HL-60 (cell line): ENCODE results near the gene LIN7B.
"Not testable (repeated sequence)": the region's sequence is repeated elsewhere in the genome, so short reads cannot be mapped to it uniquely, and the experiment has no call there.

Experiments
- DNase-seq, 2 experiments: peaks; one replicate each; pipeline ENCODE4 v3.0.0-alpha.2; 2010 to 2020; ENCODE audit warnings: low read depth in 1 of 2, low spot score in 1 of 2
- H3K27ac ChIP-seq: fragments of 250-450 bp; sonication (Bioruptor Pico); replicated peaks from 2 replicates; pipeline ENCODE4 v1.5.1; 2020; ENCODE audit warnings: mild to moderate bottlenecking, moderate library complexity
- H3K27me3 ChIP-seq: fragments of 250-450 bp; sonication (Bioruptor Pico); 2 replicates; pipeline ENCODE4 v1.5.1; 2021; ENCODE audit warnings: mild to moderate bottlenecking, moderate library complexity; ENCODE audit not compliant: insufficient read depth, poor library complexity, severe bottlenecking
- H3K4me3 ChIP-seq: replicated peaks from 2 replicates; pipeline ENCODE4 v1.5.1; 2011; ENCODE audit warnings: mild to moderate bottlenecking, control low read depth, low read length; ENCODE audit not compliant: insufficient read depth
- CTCF ChIP-seq: IDR thresholded peaks from one replicate; pipeline ENCODE4 v1.5.1; 2011; ENCODE audit warnings: low read length, control low read depth, inconsistent platforms; ENCODE audit not compliant: insufficient read depth
- GABPA ChIP-seq: IDR thresholded peaks from 2 replicates; pipeline ENCODE4 v1.6.1; 2012; ENCODE audit warnings: low read depth
- POLR2AphosphoS5 ChIP-seq: IDR thresholded peaks from 2 replicates; pipeline ENCODE4 v1.6.1; 2012; ENCODE audit warnings: low read depth
- REST ChIP-seq: IDR thresholded peaks from 2 replicates; pipeline ENCODE4 v1.6.1; 2012; ENCODE audit warnings: low read depth; ENCODE audit not compliant: insufficient replicate concordance
- SPI1 ChIP-seq: IDR thresholded peaks from 2 replicates; pipeline ENCODE4 v1.6.1; 2012; ENCODE audit warnings: low read depth, mild to moderate bottlenecking, borderline replicate concordance

LIN7B gene

GRCh38 chr19:49071860-49072547 is 42.2 kb upstream of the LIN7B start:
- H3K27me3 ChIP-seq, result peaks cover 32% of the 10 kb centered on the region
- no peak for DNase-seq
- TF ChIP-seq SPI1, result no peak
- TF ChIP-seq REST, result no peak
- no peak for TF ChIP-seq CTCF
- no peak for TF ChIP-seq GABPA
- no peak for TF ChIP-seq POLR2AphosphoS5
- no peak overlapping the region for H3K27ac ChIP-seq
- no peak overlapping the region for H3K4me3 ChIP-seq

GRCh38 chr19:49073514-49074378 is 40.4 kb upstream of the LIN7B start:
- no peak overlapping the region for H3K27ac ChIP-seq
- TF ChIP-seq POLR2AphosphoS5 (no peak), SPI1 (peak; percentile 31; the same call in 1 of the 2 replicates), REST (no peak)
- peak in 1 of 2 experiments; percentile 42 for DNase-seq
- H3K4me3 ChIP-seq, result no peak overlapping the region
- peaks cover 27% of the 10 kb centered on the region for H3K27me3 ChIP-seq

- H3K27ac ChIP-seq, H3K4me3 ChIP-seq: not testable (repeated sequence)
- peaks cover 25% of the 10 kb centered on the region for H3K27me3 ChIP-seq
- DNase-seq, result peak in 1 of 2 experiments; percentile 53
Measured at GRCh38 chr19:49074869-49075268, 39.3 kb upstream of the LIN7B start.

- H3K27ac ChIP-seq, result no peak overlapping the region
- H3K4me3 ChIP-seq, result no peak overlapping the region
- TF ChIP-seq REST (no peak), CTCF (no peak), GABPA (no peak), SPI1 (no peak), POLR2AphosphoS5 (no peak)
- DNase-seq, result no peak
- no peaks in the 10 kb centered on the region for H3K27me3 ChIP-seq
Measured at GRCh38 chr19:49080392-49080791, 33.8 kb upstream of the LIN7B start.
